ENCODE measurements around the gene ERC2. TPM values are rescaled to one million over a fixed set of nuclear protein-coding genes. Genes with fewer than 3 reads are reported as not detected.

ERC2 gene
- total RNA-seq, 1 donor from 2014 or later = under 0.01 TPM

- no peak for TF ChIP-seq CTCF (IDR thresholded peaks at IDR 0.05; ENCODE audit: insufficient read depth, low read length, severe bottlenecking)
- H3K4me3 ChIP-seq (ENCODE audit: low read depth, low read length) = no peak overlapping the region
- FAIRE-seq = no peak
- DNase-seq (ENCODE audit: low read depth) = no peak
- H3K36me3 ChIP-seq (ENCODE audit: control insufficient read depth, insufficient read depth, low read length) = no peaks in the 10 kb centered on the region
- H3K27me3 ChIP-seq (ENCODE audit: control insufficient read depth, insufficient read depth, low read length) = no peaks in the 10 kb centered on the region
Measured at GRCh38 chr3:55650011-55650410, 818.3 kb downstream of the ERC2 start.

GRCh38 chr3:55649554-55649953 lies 818.7 kb downstream of the ERC2 start:
- no peak for TF ChIP-seq CTCF (IDR thresholded peaks at IDR 0.05; ENCODE audit: insufficient read depth, low read length, severe bottlenecking)
- DNase-seq (ENCODE audit: low read depth) (no peak), FAIRE-seq (no peak)
- H3K4me3 ChIP-seq (ENCODE audit: low read depth, low read length) = no peak overlapping the region
- H3K27me3 ChIP-seq (ENCODE audit: control insufficient read depth, insufficient read depth, low read length) = no peaks in the 10 kb centered on the region
- H3K36me3 ChIP-seq (ENCODE audit: control insufficient read depth, insufficient read depth, low read length) = no peaks in the 10 kb centered on the region

- no peaks in the 10 kb centered on the region for H3K36me3 ChIP-seq (ENCODE audit: control insufficient read depth, insufficient read depth, low read length)
- no peak overlapping the region for H3K4me3 ChIP-seq (ENCODE audit: low read depth, low read length)
- TF ChIP-seq CTCF (IDR thresholded peaks at IDR 0.05; ENCODE audit: insufficient read depth, low read length, severe bottlenecking) = no peak
- DNase-seq (ENCODE audit: low read depth) (no peak), FAIRE-seq (no peak)
- no peaks in the 10 kb centered on the region for H3K27me3 ChIP-seq (ENCODE audit: control insufficient read depth, insufficient read depth, low read length)
Measured at GRCh38 chr3:55648591-55649318, 819.5 kb downstream of the ERC2 start.

GRCh38 chr3:55647670-55648069 lies 820.6 kb downstream of the ERC2 start:
- no peak for TF ChIP-seq CTCF (IDR thresholded peaks at IDR 0.05; ENCODE audit: insufficient read depth, low read length, severe bottlenecking)
- DNase-seq (ENCODE audit: low read depth) (no peak), FAIRE-seq (no peak)
- no peak overlapping the region for H3K4me3 ChIP-seq (ENCODE audit: low read depth, low read length)
- no peaks in the 10 kb centered on the region for H3K36me3 ChIP-seq (ENCODE audit: control insufficient read depth, insufficient read depth, low read length)
- no peaks in the 10 kb centered on the region for H3K27me3 ChIP-seq (ENCODE audit: control insufficient read depth, insufficient read depth, low read length)

- Histone ChIP-seq H3K27me3 (ENCODE audit: control insufficient read depth, insufficient read depth, low read length) (no peaks in the 10 kb centered on the region), H3K36me3 (ENCODE audit: control insufficient read depth, insufficient read depth, low read length) (no peaks in the 10 kb centered on the region), H3K4me3 (ENCODE audit: low read depth, low read length) (no peak overlapping the region)
- DNase-seq (ENCODE audit: low read depth) (no peak), FAIRE-seq (no peak)
- TF ChIP-seq CTCF (IDR thresholded peaks at IDR 0.05; ENCODE audit: insufficient read depth, low read length, severe bottlenecking) = no peak
Measured at GRCh38 chr3:55647063-55647462, 821.2 kb downstream of the ERC2 start.

- Histone ChIP-seq H3K27me3 (ENCODE audit: control insufficient read depth, insufficient read depth, low read length) (no peaks in the 10 kb centered on the region), H3K36me3 (ENCODE audit: control insufficient read depth, insufficient read depth, low read length) (no peaks in the 10 kb centered on the region), H3K4me3 (ENCODE audit: low read depth, low read length) (no peak overlapping the region)
- FAIRE-seq (no peak), DNase-seq (ENCODE audit: low read depth) (no peak)
- no peak for TF ChIP-seq CTCF (IDR thresholded peaks at IDR 0.05; ENCODE audit: insufficient read depth, low read length, severe bottlenecking)
Measured at GRCh38 chr3:55646121-55646520, 822.1 kb downstream of the ERC2 start.
